GM18517 (cell line): ENCODE data around the gene FBRSL1.
"Not testable (repeated sequence)": the region's sequence is repeated elsewhere in the genome, so short reads cannot be mapped to it uniquely, and the experiment has no call there.

ENCODE experiments used
- ATAC-seq: cut with Tn5 transposase; IDR thresholded peaks from one replicate; pipeline ENCODE4 v1.9.1; 2021; ENCODE audit warnings: mild to moderate bottlenecking, moderate library complexity; ENCODE audit not compliant: unreplicated experiment

FBRSL1 gene

GRCh38 chr12:132453361-132454192, 36.4 kb upstream of the FBRSL1 start:
- no peak for ATAC-seq

- ATAC-seq, result no peak
Observed at GRCh38 chr12:132454193-132454932, 35.6 kb upstream of the FBRSL1 start.

DNA sequence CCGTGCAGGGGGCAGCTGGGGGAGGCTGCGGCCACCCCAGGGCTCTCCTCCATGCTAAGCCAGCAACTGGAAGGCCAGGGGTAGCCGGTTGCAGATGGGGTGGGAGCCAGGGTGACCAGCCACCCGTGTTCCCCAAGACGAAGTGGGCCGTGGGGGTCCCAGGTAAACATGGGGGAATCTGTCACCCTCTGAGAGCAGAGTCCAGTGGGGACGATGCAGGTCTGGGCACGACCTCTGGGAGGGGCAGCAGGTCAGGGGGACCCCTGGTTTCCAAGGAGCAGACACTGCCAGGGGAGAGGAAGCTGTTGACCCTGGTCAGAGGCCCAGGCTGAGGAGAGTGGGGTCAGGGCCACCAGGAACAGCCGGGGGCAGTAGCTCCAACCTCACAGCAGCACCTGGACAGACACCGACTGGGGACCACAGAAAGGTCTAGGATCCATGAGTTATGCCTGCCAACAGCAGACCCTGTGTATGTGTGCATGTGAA, 35.0 kb upstream of the FBRSL1 start:
- no peak for ATAC-seq

GRCh38 chr12:132455565-132455964, 34.4 kb upstream of the FBRSL1 start:
- ATAC-seq, result no peak

DNA sequence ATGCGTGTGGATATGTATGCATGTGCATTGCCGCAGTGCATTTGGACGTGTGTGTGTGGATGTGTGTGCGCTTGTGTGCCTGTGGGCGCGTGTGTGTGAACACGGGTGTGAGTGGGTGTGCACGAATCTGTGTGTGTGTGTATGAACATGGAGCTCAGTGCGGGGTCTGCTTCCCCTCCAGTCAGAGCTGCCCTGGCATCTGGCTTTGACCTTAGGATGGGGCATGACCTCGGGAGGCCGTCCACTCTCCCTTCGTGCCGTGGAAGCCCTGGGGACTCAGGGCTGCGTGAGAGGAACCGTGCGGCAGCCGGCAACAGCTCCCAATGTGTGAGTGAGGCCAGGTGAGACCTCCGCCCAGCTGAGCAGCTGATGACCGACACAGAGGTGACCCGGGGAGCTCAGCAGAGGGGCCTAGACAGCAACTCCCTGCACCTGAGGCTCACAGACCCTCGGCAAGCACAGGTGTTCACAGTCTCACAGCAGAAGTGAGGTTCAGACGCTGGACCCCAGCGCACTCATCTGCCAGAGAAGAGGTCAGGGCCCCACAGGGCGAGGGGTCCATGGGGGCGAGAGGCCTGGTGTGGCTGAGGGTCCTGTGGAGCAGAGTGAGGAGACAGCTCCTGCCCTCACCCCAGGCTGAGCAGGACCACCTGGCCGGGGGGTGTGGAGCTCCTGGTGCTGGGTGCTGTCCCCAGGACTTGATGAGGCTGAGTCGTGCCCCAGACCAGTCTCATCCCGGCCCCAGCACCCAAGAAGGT, 33.6 kb upstream of the FBRSL1 start:
- no peak for ATAC-seq

DNA sequence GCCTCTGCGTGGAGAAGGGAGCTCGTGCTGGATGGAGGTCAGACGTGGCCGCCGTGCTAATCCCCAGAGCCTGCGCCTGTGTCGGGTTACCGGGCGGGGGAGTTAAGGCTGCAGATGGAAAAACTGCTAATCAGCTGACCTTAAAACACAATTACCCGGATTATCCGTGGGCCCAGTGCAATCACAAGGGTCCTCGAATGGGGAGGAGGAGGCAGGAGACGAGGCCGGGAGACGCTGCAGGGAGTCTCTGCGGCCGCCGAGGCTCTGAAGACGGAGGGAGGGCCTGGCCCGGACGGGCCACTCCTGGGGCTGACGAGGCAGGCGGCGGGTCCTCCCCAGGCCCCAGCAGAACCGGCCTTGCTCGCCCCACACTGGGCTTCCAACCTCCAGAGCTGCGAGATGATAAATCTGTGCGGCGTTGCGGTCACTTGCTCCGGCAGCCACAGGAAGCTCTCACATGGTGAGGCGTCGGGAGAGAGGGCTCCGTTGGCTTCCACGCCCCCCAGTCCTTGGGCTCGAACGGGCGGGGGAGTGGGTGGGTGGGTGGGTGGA, 32.9 kb upstream of the FBRSL1 start:
- ATAC-seq, result no peak

GRCh38 chr12:132458441-132458840, 31.5 kb upstream of the FBRSL1 start:
- no peak for ATAC-seq

- ATAC-seq, result no peak
Observed at GRCh38 chr12:132458846-132459641, 30.9 kb upstream of the FBRSL1 start.

GRCh38 chr12:132460571-132460970, 29.4 kb upstream of the FBRSL1 start:
- ATAC-seq, result no peak

GRCh38 chr12:132461526-132461925, 28.4 kb upstream of the FBRSL1 start:
- no peak for ATAC-seq

DNA sequence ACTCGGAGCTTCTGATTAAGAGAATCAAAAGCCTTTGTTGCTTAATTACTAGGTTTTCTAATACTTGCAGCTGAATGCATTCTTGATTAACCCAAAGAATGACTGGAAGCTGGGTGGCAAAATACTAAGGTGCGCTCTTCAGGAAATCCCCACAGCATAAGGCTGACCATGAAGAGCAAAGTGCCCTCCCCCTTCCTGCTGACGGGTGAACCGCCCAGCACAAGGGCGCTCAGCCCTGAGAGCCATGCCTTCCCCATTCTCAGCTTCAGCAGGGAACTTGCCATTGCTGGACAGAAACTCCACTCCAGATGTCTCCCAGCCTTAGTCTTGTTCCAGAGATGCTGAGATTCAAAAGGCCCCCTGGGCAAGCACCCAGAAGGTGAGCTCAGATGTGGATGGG, 27.2 kb upstream of the FBRSL1 start:
- no peak for ATAC-seq

- ATAC-seq, result not testable (repeated sequence)
Observed at GRCh38 chr12:132463284-132463924, 26.5 kb upstream of the FBRSL1 start.

DNA sequence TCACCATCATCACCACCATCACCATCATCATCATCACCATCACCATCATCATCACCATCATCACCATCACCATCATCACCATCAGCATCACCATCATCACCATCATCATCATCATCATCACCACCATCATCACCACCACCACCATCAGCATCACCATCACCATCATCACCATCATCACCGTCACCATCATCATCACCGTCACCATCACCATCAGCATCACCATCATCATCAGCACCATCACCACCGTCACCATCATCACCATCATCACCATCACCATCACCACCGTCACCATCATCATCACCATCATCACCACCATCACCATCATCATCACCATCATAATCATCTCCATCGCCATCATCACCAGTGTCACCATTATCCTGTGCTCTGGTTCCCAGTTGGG, 25.6 kb upstream of the FBRSL1 start:
- not testable (repeated sequence) for ATAC-seq

- no peak for ATAC-seq
Observed at GRCh38 chr12:132464820-132465219, 25.1 kb upstream of the FBRSL1 start.

GRCh38 chr12:132465269-132466190, 24.4 kb upstream of the FBRSL1 start:
- no peak for ATAC-seq

- ATAC-seq, result no peak
Observed at GRCh38 chr12:132466241-132467201, 23.4 kb upstream of the FBRSL1 start.

DNA sequence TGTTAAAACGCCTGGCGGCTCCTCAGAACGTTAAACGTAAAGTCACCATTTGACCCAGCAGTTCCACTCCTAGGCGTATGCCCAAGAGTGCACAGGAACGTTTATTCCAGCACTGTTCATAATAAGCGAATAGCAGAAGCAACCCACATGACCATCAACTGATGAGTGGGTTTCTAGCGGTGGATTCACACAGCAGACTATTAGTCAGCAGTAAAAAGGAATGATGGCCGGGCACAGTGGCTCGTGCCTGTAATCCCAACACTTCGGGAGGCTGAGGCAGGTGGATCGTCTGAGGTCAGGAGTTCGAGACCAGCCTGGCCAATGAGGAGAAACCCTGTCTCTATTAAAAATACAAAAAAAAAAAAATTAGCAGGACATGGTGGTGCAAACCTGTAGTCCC, 22.4 kb upstream of the FBRSL1 start:
- no peak for ATAC-seq

DNA sequence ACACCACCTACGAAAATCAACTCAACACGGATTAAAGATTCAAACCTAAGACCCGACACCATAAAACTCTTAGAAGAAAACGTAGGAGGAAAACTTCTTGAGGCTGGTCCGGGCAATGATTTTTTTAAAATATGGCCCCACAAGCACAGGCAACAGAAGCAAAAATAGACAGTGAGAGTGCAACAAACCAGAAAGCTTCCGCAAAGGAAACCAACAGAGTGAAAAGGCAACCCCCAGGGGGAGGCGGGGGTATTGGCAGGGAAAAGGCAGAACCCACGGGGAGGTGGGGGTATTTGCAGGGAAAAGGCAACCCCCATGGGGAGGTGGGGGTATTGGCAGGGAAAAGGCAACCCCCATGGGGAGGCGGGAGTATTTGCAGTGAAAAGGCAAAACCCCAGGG, 20.5 kb upstream of the FBRSL1 start:
- no peak for ATAC-seq
